GM21367 (cell line): ENCODE results near the gene CSNK1D.
A peak's percentile ranks its signal among the peaks of the same experiment; 100 is the strongest.

Experiments
- ATAC-seq: cut with Tn5 transposase; IDR thresholded peaks from one replicate; pipeline ENCODE4 v1.9.1; 2021; ENCODE audit not compliant: unreplicated experiment

Gene CSNK1D

GRCh38 chr17:82273327-82274133, at the start of gene CSNK1D:
TSS of gene CSNK1D (minus strand) at chr17:82273700. CDS start at chr17:82273381, 319 bp downstream.
- ATAC-seq, result peak; percentile 57

- no peak for ATAC-seq
Observed at GRCh38 chr17:82322526-82323453, 49.3 kb upstream of the CSNK1D start.

GRCh38 chr17:82321947-82322466, 48.5 kb upstream of the CSNK1D start:
- ATAC-seq, result no peak

GRCh38 chr17:82320956-82321927, 47.7 kb upstream of the CSNK1D start:
- no peak for ATAC-seq

GRCh38 chr17:82320140-82320840, 46.8 kb upstream of the CSNK1D start:
- no peak for ATAC-seq

- no peak for ATAC-seq
Observed at GRCh38 chr17:82319619-82320062, 46.1 kb upstream of the CSNK1D start.

GRCh38 chr17:82318772-82319606, 45.5 kb upstream of the CSNK1D start:
- ATAC-seq, result no peak

GRCh38 chr17:82318169-82318498, 44.6 kb upstream of the CSNK1D start:
- ATAC-seq, result no peak

GRCh38 chr17:82317394-82318168, 44.1 kb upstream of the CSNK1D start, which contains the start of gene CD7:
TSS of gene CD7 (minus strand) at chr17:82317608. CDS start at chr17:82317495, 113 bp downstream.
- ATAC-seq, result no peak

GRCh38 chr17:82316651-82317393, 43.3 kb upstream of the CSNK1D start:
- ATAC-seq, result no peak

GRCh38 chr17:82315703-82316358, 42.3 kb upstream of the CSNK1D start:
- ATAC-seq, result no peak

GRCh38 chr17:82314727-82315605, 41.5 kb upstream of the CSNK1D start:
- ATAC-seq, result no peak

- no peak for ATAC-seq
Observed at GRCh38 chr17:82314012-82314726, 40.7 kb upstream of the CSNK1D start.

- ATAC-seq, result no peak
Observed at GRCh38 chr17:82313195-82314011, 39.9 kb upstream of the CSNK1D start.
